ENCODE data around the gene PEX5L.
A peak's percentile ranks its signal among the peaks of the same experiment; 100 is the strongest.

GRCh38 chr3:179750720-179751328 lies 285.9 kb downstream of the PEX5L start:
- TF ChIP-seq CTCF (IDR thresholded peaks at IDR 0.05) (peak in 2 of 3 experiments; percentile 16 to 46), POLR2A (IDR thresholded peaks at IDR 0.05) (no peak)
